GM18907 (cell line): ENCODE results near the gene LGI1.

Source experiments
- ATAC-seq: cut with Tn5 transposase; IDR thresholded peaks from one replicate; pipeline ENCODE4 v1.9.1; 2021; ENCODE audit warnings: mild to moderate bottlenecking, moderate library complexity; ENCODE audit not compliant: unreplicated experiment

Gene LGI1

DNA sequence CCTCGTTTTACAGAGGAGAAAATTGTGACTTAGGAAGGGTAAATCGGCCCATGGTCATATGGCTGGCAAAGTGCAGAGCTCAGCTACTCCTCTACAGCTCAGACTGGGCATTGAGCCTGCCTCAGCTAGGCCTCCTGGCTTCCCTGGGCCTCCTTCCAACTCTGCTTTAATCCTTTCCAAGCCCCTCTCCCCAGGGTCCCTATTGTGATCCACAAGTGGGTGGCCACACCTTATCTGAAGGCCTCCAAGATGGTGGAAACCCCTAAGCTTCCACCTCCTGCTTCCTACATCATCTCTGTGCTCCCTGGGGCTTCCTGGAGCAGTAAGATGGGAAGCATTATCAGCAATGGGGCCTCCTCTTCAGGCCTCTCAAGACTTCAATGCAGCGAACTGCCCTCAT lies 3.0 kb upstream of the LGI1 start:
- ATAC-seq = no peak

DNA sequence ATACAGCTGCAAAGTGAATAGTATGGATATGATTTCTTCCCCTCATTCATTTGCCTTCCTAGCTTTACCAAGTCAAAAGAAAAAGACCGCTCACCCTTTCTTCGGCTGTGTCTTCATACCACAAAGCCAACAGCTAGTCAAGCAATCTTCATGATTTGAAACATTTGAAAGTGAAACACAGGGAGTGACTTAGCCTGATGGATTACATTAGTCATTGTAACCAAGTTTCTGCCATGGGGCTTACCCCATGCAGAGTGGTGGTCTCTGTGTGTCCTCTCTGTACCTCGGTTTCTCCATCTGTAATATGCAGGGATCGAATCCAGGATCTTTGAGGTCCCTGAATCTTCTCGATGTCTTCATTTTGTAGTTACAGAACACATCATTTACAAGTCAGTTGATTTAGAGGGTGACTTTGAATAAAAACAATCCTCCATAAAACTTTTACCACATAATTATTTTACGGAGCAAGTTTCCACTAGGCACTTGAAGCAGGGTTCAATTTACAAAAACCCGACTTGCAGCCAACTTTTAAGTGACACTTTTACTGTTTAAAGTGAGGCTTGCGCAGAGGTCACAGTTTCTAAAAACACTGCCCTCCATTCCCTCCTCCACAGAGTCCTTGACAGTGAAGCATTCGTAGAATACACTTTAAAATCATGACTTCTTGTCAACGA lies 2.2 kb upstream of the LGI1 start:
- no peak for ATAC-seq

DNA sequence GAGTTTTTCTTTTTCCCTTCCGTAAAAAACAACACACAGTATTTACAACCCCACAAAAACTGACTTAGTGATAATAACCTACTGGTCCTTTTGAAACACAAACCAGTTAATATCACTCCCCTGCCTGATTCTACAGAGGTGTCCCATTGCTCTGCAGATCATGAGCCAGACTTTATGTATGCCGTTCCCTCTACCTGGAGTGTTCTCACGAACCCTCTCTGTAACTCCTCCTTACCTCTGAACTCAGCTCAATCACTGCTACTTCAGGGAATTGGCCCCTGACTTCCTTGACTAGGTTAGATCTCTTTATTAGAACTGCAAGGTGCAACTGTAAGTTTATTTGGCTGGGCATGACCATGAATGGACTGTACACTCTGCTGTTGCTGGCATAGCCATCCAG lies 1.6 kb upstream of the LGI1 start:
- no peak for ATAC-seq

DNA sequence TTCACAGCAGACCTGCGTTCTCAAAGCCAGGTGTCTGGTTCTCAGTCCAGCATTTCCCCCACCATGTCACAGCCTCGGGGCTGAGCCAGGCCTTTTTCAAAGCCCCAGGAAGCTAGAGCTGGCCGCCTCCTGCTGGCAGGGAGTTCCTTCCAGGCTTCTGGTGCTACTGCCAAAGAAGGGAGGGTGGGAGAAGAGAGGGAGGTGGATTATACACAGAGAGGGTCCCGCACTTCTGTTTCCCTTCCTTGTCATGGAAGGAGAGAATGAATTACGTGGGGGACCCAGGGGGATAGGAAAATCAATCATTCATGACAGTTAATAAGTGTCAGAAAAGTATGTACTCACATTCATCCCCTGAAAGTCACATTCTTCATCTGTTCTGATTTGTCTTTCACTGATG lies 600 bp upstream of the LGI1 start:
- ATAC-seq = no peak

DNA sequence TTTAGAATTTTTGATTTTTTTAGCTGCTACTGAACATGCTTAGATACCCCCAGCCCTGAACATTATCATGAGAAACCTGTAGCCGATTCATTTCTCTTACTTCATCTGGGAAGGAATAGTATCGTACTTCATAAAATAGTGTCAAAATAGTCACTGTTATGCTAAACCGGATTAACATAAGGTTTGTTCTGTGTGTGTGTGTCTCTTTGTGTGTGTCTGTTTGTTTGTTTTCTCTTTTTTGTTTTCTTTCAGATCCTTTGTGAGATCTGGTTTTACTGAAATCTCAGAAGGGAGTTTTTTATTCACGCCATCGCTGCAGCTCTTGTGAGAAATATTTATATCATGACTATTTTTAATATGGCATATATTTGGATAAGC lies 761 bp downstream of the LGI1 start:
- no peak for ATAC-seq

DNA sequence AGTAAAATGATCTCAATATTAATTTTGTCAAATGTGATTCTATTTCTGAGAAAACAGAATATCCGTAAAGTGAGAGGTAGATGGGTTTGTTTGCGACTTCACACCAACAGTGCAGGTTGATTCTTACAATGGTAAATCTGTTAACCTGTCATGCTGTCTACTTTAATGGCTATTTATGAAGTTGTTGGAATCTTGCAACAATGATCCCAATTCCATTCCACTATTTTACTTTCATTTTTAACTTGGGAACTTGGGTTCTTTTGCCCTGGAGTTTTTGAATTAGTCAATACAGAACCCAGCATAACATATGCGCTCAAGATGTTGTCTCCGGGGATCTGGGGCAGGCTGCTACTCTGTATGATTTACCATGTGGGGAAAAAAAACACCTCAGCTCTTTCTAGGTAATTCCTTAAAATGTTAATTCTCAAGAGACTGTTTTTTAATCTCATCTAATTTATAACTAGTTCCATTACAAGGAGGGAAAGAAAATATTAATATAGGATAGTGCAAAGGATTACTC lies 1.2 kb downstream of the LGI1 start:
- no peak for ATAC-seq

DNA sequence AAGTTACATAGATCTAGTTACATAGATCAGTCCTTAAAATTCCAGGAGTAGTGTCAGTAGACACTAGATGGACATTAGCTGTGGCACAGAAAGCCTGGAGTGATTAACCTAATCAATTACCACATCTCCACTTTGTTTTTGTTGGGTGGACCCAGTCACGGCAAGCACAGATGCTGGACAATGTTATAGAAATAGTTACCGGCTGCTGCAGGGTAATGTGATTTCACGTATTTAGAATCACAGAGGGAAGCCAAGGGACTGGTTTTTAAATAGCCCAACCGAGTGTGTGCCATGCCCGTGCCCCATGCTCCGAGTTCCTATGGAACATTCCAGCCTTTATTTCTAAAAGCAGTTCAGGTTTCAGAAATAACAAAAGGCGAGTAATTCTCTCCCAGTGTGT lies 2.8 kb downstream of the LGI1 start:
- ATAC-seq = no peak

DNA sequence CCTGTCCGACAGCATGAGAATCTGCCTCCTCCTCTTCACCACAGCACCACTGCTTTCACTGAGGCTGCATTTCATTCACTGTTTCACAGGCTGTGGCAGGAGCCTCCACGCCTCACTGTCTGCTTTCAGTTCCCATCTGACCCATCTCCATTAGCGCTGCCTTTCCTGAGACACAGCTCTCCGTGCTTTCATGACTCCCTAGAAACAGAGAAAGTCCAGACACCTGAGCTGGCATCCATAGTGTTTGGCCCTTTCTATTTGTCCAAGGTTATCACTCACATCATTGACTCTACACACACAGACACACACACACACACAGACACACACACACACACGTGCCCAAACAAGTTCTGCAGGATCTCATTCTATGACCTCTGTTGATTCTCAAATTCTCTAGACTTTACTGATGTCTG lies 5.2 kb downstream of the LGI1 start:
- no peak for ATAC-seq

DNA sequence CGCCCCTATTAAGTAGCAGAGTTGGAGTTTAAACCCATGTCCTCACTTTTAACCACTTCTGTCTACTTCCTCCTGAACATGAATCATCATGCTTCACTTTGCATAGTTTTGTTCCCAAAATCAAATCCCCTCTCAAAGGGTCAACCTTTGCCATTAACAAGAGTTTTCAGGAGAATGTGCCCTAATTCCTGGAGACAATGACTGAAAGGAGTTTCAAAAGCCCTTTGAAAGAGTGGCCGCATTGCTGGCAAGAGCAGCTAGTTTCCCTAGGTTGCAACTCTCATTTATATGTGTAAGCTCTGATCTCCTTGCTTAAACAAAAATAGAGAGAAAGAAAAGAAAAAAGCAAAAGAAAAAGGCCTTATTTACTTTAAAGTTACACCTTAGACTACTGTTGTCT lies 9.2 kb downstream of the LGI1 start:
- ATAC-seq = no peak

DNA sequence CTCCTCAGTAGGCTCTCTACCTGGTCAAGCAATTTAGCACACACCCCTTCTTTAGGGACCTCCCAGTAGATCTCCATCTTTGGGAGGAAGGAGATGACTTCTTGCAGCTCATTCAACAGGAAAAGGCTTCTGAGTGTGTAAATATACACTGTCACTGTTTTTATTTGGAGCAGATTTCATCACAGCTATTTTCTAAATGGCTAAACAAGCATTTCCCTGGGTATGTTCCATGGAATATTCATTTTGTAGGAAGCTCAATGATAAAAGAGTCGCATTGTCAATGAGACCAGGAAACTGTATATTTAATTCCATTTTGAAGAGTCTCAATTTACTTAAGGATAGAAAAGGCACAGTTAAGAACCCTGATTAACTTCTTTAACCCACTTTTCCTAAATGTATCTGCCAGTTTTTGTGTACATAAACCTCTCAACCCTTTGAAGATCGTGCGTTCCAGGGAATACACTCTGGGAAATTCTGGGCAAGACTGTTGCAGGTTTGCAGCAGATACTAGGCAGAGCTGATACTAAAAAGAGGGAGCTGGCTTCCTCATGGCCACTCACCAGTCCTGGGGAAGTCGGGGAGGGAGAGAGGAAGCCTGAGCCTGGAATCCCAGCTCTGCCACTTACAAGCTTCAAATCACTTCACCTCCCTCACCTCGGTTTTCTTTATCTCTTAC lies 10.1 kb downstream of the LGI1 start:
- no peak for ATAC-seq

DNA sequence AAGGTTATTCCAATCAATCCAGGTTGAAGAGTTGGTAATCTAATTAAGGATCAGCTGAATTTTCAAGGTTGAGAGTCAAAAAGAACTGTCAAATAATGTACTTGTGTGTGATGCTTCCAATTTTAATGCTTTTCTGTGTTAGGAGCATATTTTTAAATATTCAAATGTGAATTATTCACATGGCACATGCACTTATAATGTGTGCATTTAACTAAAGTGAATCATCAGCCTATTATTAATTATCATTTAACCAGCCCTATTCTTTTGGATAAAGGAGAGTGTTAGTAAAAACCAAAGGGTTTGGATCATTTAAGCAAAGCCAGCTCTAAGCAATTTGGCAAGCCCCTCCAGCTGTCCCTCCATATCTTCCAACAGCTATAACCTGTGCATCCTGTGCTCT lies 11.2 kb downstream of the LGI1 start:
- no peak for ATAC-seq

DNA sequence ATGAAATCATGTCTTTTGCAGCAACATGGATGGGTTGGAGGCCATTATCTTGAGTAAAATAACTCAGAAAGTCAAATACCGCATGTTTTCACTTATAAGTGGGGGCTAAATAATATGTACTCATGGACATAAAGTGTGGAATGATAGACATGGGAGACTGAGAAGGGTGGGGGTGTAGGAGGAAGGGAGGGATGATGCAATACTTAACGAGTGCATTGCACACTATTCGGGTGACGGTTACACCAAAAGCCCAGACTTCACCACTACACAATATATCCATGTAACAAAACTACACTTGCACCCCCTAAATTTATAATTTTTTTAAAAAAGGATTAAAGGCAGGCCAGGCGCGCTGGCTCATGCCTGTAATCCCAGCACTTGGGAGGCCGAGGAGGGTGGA lies 13.6 kb downstream of the LGI1 start:
- no peak for ATAC-seq

DNA sequence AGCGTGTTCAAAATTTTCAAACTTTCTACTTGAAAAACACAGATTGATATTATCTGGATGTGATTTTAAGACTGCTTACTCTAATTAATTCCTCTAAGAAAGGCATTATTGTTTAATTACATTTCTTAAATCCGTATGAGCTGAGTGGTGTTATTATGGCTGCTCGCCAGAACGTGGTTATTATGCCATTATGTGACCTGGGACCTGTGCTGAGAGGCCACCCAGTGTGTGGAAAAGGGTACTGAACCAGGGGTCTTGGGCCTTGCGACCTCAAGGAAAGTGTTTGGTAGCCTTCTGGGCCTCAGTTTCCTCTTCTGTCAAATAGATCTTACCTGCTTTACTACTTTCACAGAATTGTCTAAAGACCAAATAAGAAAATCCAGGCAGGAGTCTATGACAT lies 15.4 kb downstream of the LGI1 start:
- no peak for ATAC-seq

DNA sequence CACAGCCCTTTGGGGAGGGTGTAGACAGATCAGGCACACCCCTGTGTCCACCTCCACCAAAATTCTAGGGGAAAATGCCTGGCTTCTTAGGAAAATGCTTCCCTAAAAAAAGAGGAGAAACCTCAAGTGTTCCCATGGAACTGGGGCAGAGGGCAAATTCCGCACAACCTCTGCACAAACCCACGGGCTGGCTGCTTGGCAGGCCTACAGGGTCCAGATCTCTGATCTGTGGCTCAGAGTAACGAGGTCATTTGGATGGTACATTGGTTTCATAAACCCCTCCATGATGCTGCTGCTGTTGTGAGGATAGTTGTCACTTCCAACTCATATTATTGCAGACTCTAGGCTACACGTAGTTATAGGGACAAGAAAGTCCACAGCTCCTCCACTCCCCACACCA lies 16.0 kb downstream of the LGI1 start:
- no peak for ATAC-seq

DNA sequence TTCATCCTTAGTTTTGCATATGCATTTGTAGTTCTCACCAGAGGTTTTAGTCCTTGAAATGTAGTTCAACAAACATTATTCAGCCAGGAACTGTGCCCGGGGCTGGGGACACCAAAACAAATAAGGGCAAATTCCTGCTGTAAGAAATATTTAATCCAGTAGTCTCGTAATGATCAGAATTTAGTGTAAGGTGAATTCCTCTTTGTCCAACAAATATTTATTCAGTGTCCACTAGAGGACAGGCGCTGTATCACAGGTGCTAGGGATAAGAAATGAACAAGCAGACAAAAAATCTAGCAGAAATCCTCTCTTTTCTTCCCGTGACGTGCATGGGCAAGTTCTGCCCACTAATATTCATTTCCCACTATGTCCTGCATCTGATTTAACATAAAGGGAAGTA lies 17.6 kb downstream of the LGI1 start:
- ATAC-seq = no peak

DNA sequence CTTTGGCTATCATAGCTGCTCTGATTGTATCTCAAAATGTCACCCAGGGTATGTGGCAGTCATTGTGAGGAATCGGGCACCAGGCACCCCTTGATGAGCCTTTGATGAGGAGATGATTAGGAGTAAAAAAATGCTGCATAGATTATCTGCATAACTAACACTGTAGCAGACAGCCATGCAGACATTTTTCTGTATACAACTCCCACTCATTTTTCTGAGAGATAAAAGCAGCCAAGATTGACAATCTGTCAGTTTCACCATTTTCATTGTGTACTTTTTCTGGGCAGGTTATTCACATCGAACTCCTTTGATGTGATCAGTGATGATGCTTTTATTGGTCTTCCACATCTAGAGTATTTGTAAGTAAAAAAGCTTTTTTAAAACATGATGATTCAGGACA lies 19.4 kb downstream of the LGI1 start:
- no peak for ATAC-seq

DNA sequence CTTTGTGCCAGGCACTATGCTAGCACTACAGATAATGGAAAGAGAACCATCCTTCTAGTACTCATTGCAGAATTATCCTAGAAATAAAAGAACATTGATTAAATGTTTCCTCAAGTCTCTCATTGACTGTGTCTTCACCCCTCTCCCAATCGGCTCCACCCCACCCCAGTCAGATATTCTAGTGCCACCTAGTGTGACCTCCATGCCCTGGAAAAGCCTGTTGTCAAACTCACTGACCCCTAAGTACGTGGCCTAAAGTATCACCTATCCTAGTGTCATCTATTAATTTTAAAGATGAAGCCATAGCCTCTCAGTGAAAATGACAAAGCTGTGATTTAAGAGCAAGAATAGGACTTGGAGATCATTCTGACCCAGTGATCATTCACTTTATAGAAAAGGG lies 26.3 kb downstream of the LGI1 start:
- no peak for ATAC-seq

DNA sequence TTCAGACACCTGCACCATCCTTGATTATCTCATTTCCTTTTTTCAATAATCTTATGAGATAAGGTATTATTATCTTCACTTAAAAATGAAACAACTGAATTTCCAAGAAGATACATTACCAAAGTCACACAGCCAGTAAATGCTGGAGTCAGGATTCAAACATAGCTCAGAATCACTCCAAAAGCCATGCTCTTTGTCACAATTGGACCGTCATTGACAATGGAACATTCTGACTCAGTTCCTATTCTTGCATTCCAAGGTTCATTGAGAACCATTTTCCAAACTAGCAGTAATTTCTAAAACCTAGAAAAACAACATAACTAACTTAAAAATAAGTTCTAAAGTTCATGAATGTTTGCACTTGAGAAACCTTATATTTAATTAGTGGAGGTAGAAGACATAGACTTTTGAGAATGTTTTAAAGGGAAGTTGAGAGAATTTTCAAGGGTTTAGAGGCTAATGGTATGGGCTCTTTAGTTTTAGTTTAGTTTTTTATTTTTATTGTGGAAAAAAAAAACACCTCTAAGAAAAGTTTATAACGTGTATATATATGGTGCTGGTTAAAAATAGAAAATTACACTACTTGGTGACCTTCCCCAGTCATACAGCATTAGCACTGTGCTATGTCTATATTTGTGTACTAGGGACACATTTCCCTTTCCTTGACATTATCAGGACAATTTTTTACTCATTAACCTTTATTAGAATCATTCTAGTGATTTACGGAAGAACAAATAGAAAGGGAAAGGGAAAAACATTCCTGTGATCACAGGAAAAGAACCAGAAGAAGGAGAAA lies 30.9 kb downstream of the LGI1 start:
- ATAC-seq = no peak

DNA sequence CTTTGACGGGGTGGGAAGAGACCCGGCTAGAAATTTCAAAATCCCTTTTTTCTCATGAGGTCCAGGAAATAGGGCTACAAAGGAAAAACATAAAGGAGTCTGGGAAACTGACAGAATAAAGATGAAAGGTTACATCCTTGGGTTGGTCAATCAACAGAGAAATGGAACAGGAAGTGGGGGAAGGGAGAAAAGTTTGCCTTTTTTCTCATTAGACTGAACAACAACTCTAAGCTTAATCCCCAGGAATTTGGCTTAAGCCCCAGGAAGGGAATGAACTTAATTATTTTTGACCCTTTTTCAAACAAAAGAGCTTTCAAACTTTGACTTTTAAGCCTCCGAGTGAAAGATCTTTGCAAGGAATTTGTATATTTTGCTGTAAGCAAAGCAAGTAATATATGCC lies 32.7 kb downstream of the LGI1 start:
- no peak for ATAC-seq

DNA sequence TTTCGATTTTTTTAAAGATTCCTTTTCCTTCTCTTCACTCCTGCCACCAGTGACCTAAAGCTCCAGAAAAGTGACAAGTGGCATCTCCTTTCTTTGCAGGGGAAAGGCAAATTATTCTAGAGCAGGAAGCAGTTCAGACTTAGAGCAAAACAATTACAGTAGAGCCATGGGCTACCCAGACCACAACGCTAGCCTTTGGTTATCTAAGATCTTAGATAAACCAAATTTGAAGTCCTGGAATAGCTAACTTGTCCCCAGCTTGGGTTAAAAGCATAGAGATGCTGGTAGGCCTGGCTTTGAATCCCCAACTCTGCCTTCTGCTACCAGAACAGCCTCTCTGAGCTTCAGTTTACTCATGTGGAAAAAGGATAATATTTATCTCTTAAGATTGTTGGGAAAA lies 38.4 kb downstream of the LGI1 start:
- ATAC-seq = no peak

DNA sequence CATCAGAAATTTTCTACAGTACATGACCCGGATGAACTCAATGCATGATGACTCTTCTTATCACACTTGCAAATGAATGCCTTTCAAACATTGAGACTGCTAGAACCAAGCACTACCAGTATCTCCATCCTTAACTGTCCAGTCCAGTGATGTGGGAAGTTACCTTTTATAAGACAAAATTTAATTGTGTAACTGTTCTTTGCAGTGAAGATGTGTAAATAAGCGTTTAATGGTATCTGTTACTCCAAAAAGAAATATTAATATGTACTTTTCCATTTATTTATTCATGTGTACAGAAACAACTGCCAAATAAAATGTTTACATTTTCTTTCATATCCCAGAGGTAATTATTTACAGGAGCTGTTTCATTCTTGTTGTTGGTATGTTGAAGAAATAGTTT lies 40.1 kb downstream of the LGI1 start:
- ATAC-seq = no peak

DNA sequence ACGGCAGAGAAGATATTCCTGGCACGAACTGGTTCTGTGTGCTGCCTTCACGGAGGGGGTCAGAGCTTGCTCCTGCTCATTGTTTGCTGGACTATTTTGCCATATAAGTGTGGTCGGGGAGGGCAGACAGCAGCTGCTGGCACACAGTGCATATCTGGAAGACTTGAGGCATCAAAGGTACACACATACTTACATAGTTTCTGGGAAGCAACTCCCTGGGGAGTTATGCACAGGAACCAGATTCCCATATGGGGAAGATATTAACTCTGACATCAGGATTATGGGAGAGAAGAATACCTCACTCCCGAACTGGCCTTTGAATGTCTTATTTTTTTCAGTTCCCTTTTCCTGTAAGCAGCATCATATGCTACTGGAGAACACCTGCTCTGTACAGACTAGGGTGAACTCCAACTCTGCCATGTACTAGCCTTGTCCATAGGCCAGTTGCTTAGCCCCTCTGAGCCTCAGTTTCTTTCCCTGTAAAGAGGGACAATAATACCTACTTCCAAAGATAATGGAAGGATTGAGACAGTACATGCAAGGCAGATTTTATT lies 41.5 kb downstream of the LGI1 start:
- no peak for ATAC-seq
